ENCODE measurements around the gene PIF1. TPM values are rescaled to one million over a fixed set of nuclear protein-coding genes. Genes with fewer than 3 reads are reported as not detected.

PIF1 gene
- total RNA-seq, 1 experiment from 2014 or later: 34.9 TPM

DNA sequence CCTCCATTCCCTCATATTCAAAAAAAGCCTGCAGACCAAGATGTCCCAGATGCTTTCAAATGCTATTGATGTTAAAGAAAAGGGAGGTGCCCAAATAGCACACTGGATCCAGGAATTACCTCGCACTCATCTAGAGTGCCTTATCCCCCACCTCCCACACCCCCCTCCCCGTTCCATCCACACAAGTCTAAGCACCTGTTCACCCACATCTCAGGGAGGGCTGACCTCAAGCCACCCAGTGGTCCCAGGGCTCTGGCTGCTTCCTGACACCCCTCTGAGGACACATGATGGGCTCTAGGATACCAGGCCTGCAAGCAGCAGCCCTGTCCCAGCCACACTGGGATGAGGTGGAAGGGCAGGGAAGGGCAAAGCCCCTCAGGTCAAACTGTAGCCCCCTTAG lies 54.8 kb downstream of the PIF1 start:
- H3K36me3 ChIP-seq (ENCODE audit: control insufficient read depth in 1 of 2, insufficient read depth in 2 of 2, low read length in 2 of 2): no peaks in the 10 kb centered on the region
- TF ChIP-seq EZH2 (IDR thresholded peaks at IDR 0.05) (no peak), CBX3 (IDR thresholded peaks at IDR 0.05; ENCODE audit: low read depth) (no peak), SRF (IDR thresholded peaks at IDR 0.05; ENCODE audit: low read depth) (no peak), ZNF274 (IDR thresholded peaks at IDR 0.05; ENCODE audit: low read depth, low read length) (no peak), JUND (IDR thresholded peaks at IDR 0.05) (no peak), ELF1 (IDR thresholded peaks at IDR 0.05; ENCODE audit: borderline replicate concordance, low read depth) (no peak), ZFX (IDR thresholded peaks at IDR 0.05) (no peak)
- TF ChIP-seq, protein P1, sequence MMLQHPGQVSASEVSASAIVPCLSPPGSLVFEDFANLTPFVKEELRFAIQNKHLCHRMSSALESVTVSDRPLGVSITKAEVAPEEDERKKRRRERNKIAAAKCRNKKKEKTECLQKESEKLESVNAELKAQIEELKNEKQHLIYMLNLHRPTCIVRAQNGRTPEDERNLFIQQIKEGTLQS (IDR thresholded peaks at IDR 0.05): no peak
- TF ChIP-seq, protein P2, sequence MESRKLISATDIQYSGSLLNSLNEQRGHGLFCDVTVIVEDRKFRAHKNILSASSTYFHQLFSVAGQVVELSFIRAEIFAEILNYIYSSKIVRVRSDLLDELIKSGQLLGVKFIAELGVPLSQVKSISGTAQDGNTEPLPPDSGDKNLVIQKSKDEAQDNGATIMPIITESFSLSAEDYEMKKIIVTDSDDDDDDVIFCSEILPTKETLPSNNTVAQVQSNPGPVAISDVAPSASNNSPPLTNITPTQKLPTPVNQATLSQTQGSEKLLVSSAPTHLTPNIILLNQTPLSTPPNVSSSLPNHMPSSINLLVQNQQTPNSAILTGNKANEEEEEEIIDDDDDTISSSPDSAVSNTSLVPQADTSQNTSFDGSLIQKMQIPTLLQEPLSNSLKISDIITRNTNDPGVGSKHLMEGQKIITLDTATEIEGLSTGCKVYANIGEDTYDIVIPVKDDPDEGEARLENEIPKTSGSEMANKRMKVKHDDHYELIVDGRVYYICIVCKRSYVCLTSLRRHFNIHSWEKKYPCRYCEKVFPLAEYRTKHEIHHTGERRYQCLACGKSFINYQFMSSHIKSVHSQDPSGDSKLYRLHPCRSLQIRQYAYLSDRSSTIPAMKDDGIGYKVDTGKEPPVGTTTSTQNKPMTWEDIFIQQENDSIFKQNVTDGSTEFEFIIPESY (IDR thresholded peaks at IDR 0.05; ENCODE audit: extremely low read depth, insufficient replicate concordance, low read length): no peak
- BruUV-seq (replicated peaks): no TSS peak
- intact Hi-C loops (cut with micrococcal nuclease): no loop called here
- ChIA-PET POLR2A (no interaction called here), RAD21 (ENCODE audit: low non-redundant PET in 1 of 2, low total read pairs in 2 of 2, uncharacterized antibody in 2 of 2, unreplicated experiment in 2 of 2) (no interaction called here), CTCF (no interaction called here)
- no peaks in the 10 kb centered on the region for H3K9me2 ChIP-seq (ENCODE audit: insufficient read depth)
- no peaks in the 10 kb centered on the region for H4K20me1 ChIP-seq (ENCODE audit: insufficient read depth)
- no peak overlapping the region for H3K27ac ChIP-seq (ENCODE audit: low read depth, low read length)
- DNase-seq (ENCODE audit: low read depth, low spot score): no peak
- peaks cover 7 to 41% of the 10 kb centered on the region in 2 experiments; a peak in 3 of 4 replicates for H3K4me1 ChIP-seq (ENCODE audit: control insufficient read depth in 1 of 2, insufficient read depth in 2 of 2, low read length in 2 of 2)
- no peaks in the 10 kb centered on the region for H3K27me3 ChIP-seq (ENCODE audit: insufficient read depth, low read length)
- H3K4me3 ChIP-seq (replicated peaks in 1 of 2; ENCODE audit: low read depth in 1 of 2, low read length in 2 of 2): no peak overlapping the region
- H3K9ac ChIP-seq (ENCODE audit: low read length): no peak overlapping the region
- H3K79me2 ChIP-seq (ENCODE audit: insufficient read depth, low read length): no peaks in the 10 kb centered on the region
- no peak for ATAC-seq
- H3K4me2 ChIP-seq (ENCODE audit: low read length): no peak overlapping the region
- no peak overlapping the region for H2AFZ ChIP-seq (ENCODE audit: low read depth, low read length, poor library complexity, severe bottlenecking)
- H3K9me3 ChIP-seq (ENCODE audit: control insufficient read depth in 1 of 2, insufficient read depth in 1 of 2, low read depth in 1 of 2, low read length in 2 of 2): no peaks in the 10 kb centered on the region

DNA sequence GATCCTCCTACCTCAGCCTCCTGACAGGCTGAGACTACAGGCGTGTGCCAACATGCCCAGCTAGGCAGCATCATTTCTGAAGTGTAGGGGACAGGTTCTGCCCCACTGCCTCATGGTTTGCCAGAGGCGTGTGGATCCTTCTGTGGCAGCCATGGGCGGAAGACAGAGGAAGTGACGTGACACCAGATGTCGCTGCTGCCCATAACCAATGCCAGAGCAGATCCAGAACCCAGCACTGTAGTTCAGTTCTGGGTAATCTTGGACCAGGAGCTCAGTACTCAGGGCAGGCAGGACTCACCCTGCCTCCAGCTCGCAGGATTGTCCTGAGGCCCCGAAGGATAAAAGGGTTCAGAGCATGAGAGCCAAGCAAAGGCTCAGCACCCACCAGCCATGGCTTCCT lies 58.2 kb downstream of the PIF1 start:
- DNase-seq (ENCODE audit: low read depth, low spot score) (no peak), ATAC-seq (no peak)
- Histone ChIP-seq H3K9me3 (ENCODE audit: control insufficient read depth in 1 of 2, insufficient read depth in 1 of 2, low read depth in 1 of 2, low read length in 2 of 2) (no peaks in the 10 kb centered on the region), H3K27ac (ENCODE audit: low read depth, low read length) (no peak overlapping the region; the same call in 1 of the 2 replicates), H3K79me2 (ENCODE audit: insufficient read depth, low read length) (no peaks in the 10 kb centered on the region), H3K4me2 (ENCODE audit: low read length) (no peak overlapping the region), H3K4me3 (replicated peaks in 1 of 2; ENCODE audit: low read depth in 1 of 2, low read length in 2 of 2) (no peak overlapping the region), H3K36me3 (ENCODE audit: control insufficient read depth in 1 of 2, insufficient read depth in 2 of 2, low read length in 2 of 2) (no peaks in the 10 kb centered on the region), H3K9me2 (ENCODE audit: insufficient read depth) (no peaks in the 10 kb centered on the region), H4K20me1 (ENCODE audit: insufficient read depth) (no peaks in the 10 kb centered on the region), H3K9ac (ENCODE audit: low read length) (no peak overlapping the region), H3K27me3 (ENCODE audit: insufficient read depth, low read length) (no peaks in the 10 kb centered on the region), H2AFZ (ENCODE audit: low read depth, low read length, poor library complexity, severe bottlenecking) (no peak overlapping the region), H3K4me1 (ENCODE audit: control insufficient read depth in 1 of 2, insufficient read depth in 2 of 2, low read length in 2 of 2) (peaks cover 5 to 18% of the 10 kb centered on the region in 2 experiments; a peak in 3 of 4 replicates)
- POLR2A ChIA-PET: no interaction called here
- CTCF ChIA-PET: interaction anchor here (0.6 kb wide), 1 partner anchor 18 kb away, joined by 3 read pairs; no protein-coding TSS in a partner anchor
- intact Hi-C loops (cut with micrococcal nuclease): no loop called here
- no TSS peak for BruUV-seq (replicated peaks)
- RAD21 ChIA-PET (ENCODE audit: low non-redundant PET in 1 of 2, low total read pairs in 2 of 2, uncharacterized antibody in 2 of 2, unreplicated experiment in 2 of 2): no interaction called here
- TF ChIP-seq, protein P1 (IDR thresholded peaks at IDR 0.05): no peak
- TF ChIP-seq CBX3 (IDR thresholded peaks at IDR 0.05; ENCODE audit: low read depth) (no peak), ELF1 (IDR thresholded peaks at IDR 0.05; ENCODE audit: borderline replicate concordance, low read depth) (no peak), SP1 (IDR thresholded peaks at IDR 0.05; ENCODE audit: low read depth) (no peak), EZH2 (IDR thresholded peaks at IDR 0.05) (no peak), FOSL1 (IDR thresholded peaks at IDR 0.05; ENCODE audit: low read depth) (no peak), SIN3A (IDR thresholded peaks at IDR 0.05; ENCODE audit: low read depth) (no peak)
- TF ChIP-seq, protein P3, sequence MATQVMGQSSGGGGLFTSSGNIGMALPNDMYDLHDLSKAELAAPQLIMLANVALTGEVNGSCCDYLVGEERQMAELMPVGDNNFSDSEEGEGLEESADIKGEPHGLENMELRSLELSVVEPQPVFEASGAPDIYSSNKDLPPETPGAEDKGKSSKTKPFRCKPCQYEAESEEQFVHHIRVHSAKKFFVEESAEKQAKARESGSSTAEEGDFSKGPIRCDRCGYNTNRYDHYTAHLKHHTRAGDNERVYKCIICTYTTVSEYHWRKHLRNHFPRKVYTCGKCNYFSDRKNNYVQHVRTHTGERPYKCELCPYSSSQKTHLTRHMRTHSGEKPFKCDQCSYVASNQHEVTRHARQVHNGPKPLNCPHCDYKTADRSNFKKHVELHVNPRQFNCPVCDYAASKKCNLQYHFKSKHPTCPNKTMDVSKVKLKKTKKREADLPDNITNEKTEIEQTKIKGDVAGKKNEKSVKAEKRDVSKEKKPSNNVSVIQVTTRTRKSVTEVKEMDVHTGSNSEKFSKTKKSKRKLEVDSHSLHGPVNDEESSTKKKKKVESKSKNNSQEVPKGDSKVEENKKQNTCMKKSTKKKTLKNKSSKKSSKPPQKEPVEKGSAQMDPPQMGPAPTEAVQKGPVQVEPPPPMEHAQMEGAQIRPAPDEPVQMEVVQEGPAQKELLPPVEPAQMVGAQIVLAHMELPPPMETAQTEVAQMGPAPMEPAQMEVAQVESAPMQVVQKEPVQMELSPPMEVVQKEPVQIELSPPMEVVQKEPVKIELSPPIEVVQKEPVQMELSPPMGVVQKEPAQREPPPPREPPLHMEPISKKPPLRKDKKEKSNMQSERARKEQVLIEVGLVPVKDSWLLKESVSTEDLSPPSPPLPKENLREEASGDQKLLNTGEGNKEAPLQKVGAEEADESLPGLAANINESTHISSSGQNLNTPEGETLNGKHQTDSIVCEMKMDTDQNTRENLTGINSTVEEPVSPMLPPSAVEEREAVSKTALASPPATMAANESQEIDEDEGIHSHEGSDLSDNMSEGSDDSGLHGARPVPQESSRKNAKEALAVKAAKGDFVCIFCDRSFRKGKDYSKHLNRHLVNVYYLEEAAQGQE (IDR thresholded peaks at IDR 0.05; ENCODE audit: low read depth): no peak

All from HCT116 (cell line).